A549 (cell line): ENCODE data around the gene TPGS1. TPM values are rescaled to one million over a fixed set of nuclear protein-coding genes. Genes with fewer than 3 reads are reported as not detected.

Source experiments
- ATAC-seq, 2 experiments: fragments of 200-7000 bp in 1 of 2; fragments of >200 bp in 1 of 2; cut with Nextera tagmentation in 1 of 2; cut with Tn5 transposase in 1 of 2; 3 replicates each; pipeline versions ENCODE4 v1.8.0 to v1.9.1; 2018 to 2020; ENCODE audit warnings: mild to moderate bottlenecking in 1 of 2, moderate library complexity in 1 of 2
- CTCF ChIA-PET: fragments of 300-600 bp; sonication (Branson Sonifier 250); formaldehyde crosslinking; extraction: SDS; loops from one replicate; lab custom pipeline; 2021; ENCODE audit warnings: antibody characterized with exemption, inconsistent platforms; lab: Yijun Ruan, JAX
- POLR2A ChIA-PET: fragments of 350-600 bp; formaldehyde crosslinking; extraction: SDS; loops from one replicate; lab custom pipeline; 2021; ENCODE audit warnings: antibody characterized with exemption, inconsistent platforms; lab: Yijun Ruan, JAX
- DNase-seq, 2 experiments: peaks; one replicate each; pipeline versions ENCODE4 v3.0.0 to v3.0.0-alpha.2; 2011 to 2016; ENCODE audit warnings: low read depth in 1 of 2, low spot score in 1 of 2
- FAIRE-seq: peaks from 2 replicates; lab custom pipeline; 2011; peaks lifted over from hg19 to GRCh38; lab: Jason Lieb, UNC
- H3K27ac ChIP-seq, 2 experiments: fragments of >200 bp; sonication (Bioruptor Twin); formaldehyde crosslinking; 3 replicates each; pipeline ENCODE4 v1.5.1; 2016 to 2017
- H3K4me1 ChIP-seq: fragments of >200 bp; sonication (Bioruptor Twin); formaldehyde crosslinking; 3 replicates; pipeline ENCODE4 v1.6.1; 2016
- H3K4me2 ChIP-seq: fragments of >200 bp; sonication (Bioruptor Twin); formaldehyde crosslinking; 3 replicates; pipeline ENCODE4 v1.6.1; 2016
- H3K4me3 ChIP-seq: fragments of >200 bp; sonication (Bioruptor Twin); formaldehyde crosslinking; 3 replicates; pipeline ENCODE4 v1.5.1; 2016
- H3K9me3 ChIP-seq: fragments of >200 bp; sonication (Bioruptor Twin); formaldehyde crosslinking; 3 replicates; pipeline ENCODE4 v1.6.1; 2016
- ATOH8 ChIP-seq: fragments of 250-450 bp; sonication (Bioruptor Pico); IDR thresholded peaks from 2 replicates; pipeline ENCODE4 v1.5.0; 2020; ENCODE audit warnings: low read depth, mild to moderate bottlenecking, moderate library complexity
- BHLHE40 ChIP-seq: IDR thresholded peaks from 2 replicates; pipeline ENCODE4 v1.6.1; 2012; ENCODE audit warnings: low read depth, low read length, inconsistent platforms
- CEBPB ChIP-seq, 2 experiments: fragments of >200 bp in 1 of 2; sonication (Bioruptor Twin) in 1 of 2; formaldehyde crosslinking in 1 of 2; IDR thresholded peaks; 2 replicates each; pipeline ENCODE4 v1.6.1; 2012 to 2016
- EP300 ChIP-seq, 2 experiments: fragments of >200 bp; sonication (Bioruptor Twin); formaldehyde crosslinking; IDR thresholded peaks; 2 replicates in 1 of 2; 3 replicates in 1 of 2; pipeline ENCODE4 v1.6.1; 2016 to 2017
- HDAC2 ChIP-seq: fragments of 200-600 bp; sonication (generic); IDR thresholded peaks from 2 replicates; pipeline ENCODE4 v1.6.1; 2016
- JUN ChIP-seq, 2 experiments: fragments of >200 bp; sonication (Bioruptor Twin); formaldehyde crosslinking; IDR thresholded peaks; 2 replicates in 1 of 2; 3 replicates in 1 of 2; pipeline ENCODE4 v1.6.1; 2016 to 2017
- MYC ChIP-seq: IDR thresholded peaks from 2 replicates; pipeline ENCODE4 v1.6.1; 2012; ENCODE audit warnings: mild to moderate bottlenecking, inconsistent platforms, low read length, improper control_type of control experiment, borderline replicate concordance
- NFE2L2 ChIP-seq: fragments of 150-350 bp; conservative IDR thresholded peaks from 2 replicates; pipeline ENCODE4 v1.6.1; 2014; ENCODE audit warnings: low read length
- PHF8 ChIP-seq: fragments of 200-600 bp; sonication (generic); IDR thresholded peaks from 2 replicates; pipeline ENCODE4 v1.6.1; 2016; ENCODE audit warnings: low read depth, mild to moderate bottlenecking, antibody characterized with exemption, moderate library complexity, borderline replicate concordance
- POLR2A ChIP-seq: IDR thresholded peaks from 2 replicates; pipeline ENCODE4 v1.6.1; 2012; ENCODE audit warnings: mild to moderate bottlenecking, low read length
- RAD21 ChIP-seq, 2 experiments: fragments of >200 bp in 1 of 2; sonication (Bioruptor Twin) in 1 of 2; formaldehyde crosslinking in 1 of 2; IDR thresholded peaks in 1 of 2; conservative IDR thresholded peaks in 1 of 2; 2 replicates in 1 of 2; 3 replicates in 1 of 2; pipeline ENCODE4 v1.6.1; 2012 to 2018; ENCODE audit warnings: inconsistent platforms in 1 of 2
- RCOR1 ChIP-seq: fragments of 150-350 bp; IDR thresholded peaks from 2 replicates; pipeline ENCODE4 v1.6.1; 2014; ENCODE audit warnings: antibody characterized with exemption, low read length, low read depth
- RNF2 ChIP-seq: fragments of 200-600 bp; sonication (generic); IDR thresholded peaks from 2 replicates; pipeline ENCODE4 v1.6.1; 2016; ENCODE audit warnings: low read depth, mild to moderate bottlenecking, antibody characterized with exemption, moderate library complexity, borderline replicate concordance
- SREBF2 ChIP-seq: fragments of 450-650 bp; IDR thresholded peaks from 2 replicates; pipeline ENCODE4 v1.6.1; 2014; ENCODE audit warnings: mild to moderate bottlenecking, moderate library complexity
- ZC3H11A ChIP-seq: fragments of 450-650 bp; IDR thresholded peaks from 2 replicates; pipeline ENCODE4 v1.6.1; 2014; ENCODE audit warnings: antibody characterized with exemption, mild to moderate bottlenecking
- ZNF302 ChIP-seq: fragments of 250-450 bp; sonication (Bioruptor Pico); IDR thresholded peaks from 2 replicates; pipeline ENCODE4 v1.9.0; 2021; ENCODE audit warnings: inconsistent platforms, mild to moderate bottlenecking, moderate library complexity
- ZSCAN20 ChIP-seq: fragments of 250-450 bp; sonication (Bioruptor Pico); IDR thresholded peaks from 2 replicates; pipeline ENCODE4 v1.8.0; 2022; ENCODE audit warnings: mild to moderate bottlenecking, moderate library complexity
- WGBS: methylation state at CpG from one replicate; pipeline ENCODE4 v1.1.6; 2017; ENCODE audit errors: missing lambda C conversion rate; 5-methylcytosine and 5-hydroxymethylcytosine counted together
- polyA plus RNA-seq, 4 experiments: library from polyadenylated mRNA; depleted of rRNA in 3 of 4; stranded (reverse); fragments of >200 nt; fragmentation: RNase III in 1 of 4; extraction: RNeasy Plus Mini Kit Qiagen cat#74134 plus additional on column Dnase treatment in 1 of 4; gene quantifications; 2 replicates in 3 of 4; 3 replicates in 1 of 4; pipeline ENCODE4 v1.2.3, GENCODE V29; 2011 to 2017
- TF ChIP-seq, protein P1 (sequence below): IDR thresholded peaks from 2 replicates; pipeline ENCODE4 v1.6.1; 2012
- TF ChIP-seq, protein P2 (sequence below): fragments of >200 bp; sonication (Bioruptor Twin); formaldehyde crosslinking; IDR thresholded peaks from 2 replicates; pipeline ENCODE4 v1.6.1; 2016
- TF ChIP-seq, protein P3 (sequence below): fragments of 250-450 bp; sonication (Bioruptor Pico); IDR thresholded peaks from 2 replicates; pipeline ENCODE4 v1.5.0; 2021; ENCODE audit warnings: mild to moderate bottlenecking, moderate library complexity, borderline replicate concordance
- TF ChIP-seq, protein P4 (sequence below): fragments of 150-350 bp; IDR thresholded peaks from 2 replicates; pipeline ENCODE4 v1.6.1; 2014; ENCODE audit warnings: low read depth, mild to moderate bottlenecking, low read length
- TF ChIP-seq, protein P5 (sequence below): fragments of >200 bp; sonication (Bioruptor Twin); formaldehyde crosslinking; IDR thresholded peaks from 3 replicates; pipeline ENCODE4 v1.5.1; 2016

TPGS1 gene
- polyA plus RNA-seq, 2 of the 4 experiments (the other 2 are of a cell fraction): 2.7 to 13.1 TPM

DNA sequence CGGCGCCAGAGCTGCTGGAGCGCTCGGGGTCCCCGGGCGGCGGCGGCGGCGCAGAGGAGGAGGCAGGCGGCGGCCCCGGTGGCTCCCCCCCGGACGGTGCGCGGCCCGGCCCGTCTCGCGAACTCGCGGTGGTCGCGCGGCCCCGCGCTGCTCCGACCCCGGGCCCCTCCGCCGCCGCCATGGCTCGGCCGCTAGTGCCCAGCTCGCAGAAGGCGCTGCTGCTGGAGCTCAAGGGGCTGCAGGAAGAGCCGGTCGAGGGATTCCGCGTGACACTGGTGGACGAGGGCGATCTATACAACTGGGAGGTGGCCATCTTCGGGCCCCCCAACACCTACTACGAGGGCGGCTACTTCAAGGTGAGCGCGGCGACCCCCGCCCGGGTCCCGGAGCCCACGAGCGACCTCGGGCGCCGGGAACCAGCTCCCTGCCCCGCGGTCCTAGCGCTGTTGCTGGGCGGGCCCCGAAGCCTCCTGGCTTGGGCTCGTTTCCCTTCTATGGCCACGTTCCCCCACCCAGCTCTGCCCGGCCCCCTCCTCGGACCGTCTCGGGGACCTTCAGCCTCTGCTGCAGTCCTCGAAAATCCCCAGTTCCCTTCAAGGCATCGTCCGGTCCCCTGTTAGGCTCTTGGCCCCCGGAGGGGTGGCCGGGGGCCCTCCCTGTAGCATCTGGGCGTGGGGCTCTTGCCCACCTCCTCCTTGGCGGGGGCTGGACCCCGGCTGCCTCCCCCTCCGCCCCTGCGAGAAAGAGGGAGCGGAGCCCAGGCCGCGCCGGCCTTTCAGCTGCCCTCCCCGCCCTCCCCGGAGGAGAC lies 24.7 kb downstream of the TPGS1 start, which contains the start of gene CDC34:
Gene CDC34 (plus strand): TSS at position 8 of the 808 bp plus-strand sequence. CDS start 172 bp downstream, at position 180.
- WGBS: 0% methylated on average over 7 of the region's 84 CpGs
- DNase-seq (no peak), FAIRE-seq (no peak), ATAC-seq (peak; percentile 23 to 25; a peak in 5 of 6 replicates)
- peak within 1 kb of the TSS; percentile 87 for H3K4me3 ChIP-seq
- peak within 1 kb of the TSS; percentile 96 for H3K4me2 ChIP-seq
- H3K27ac ChIP-seq: peak within 1 kb of the TSS; percentile 98 to 100
- ChIA-PET POLR2A (interaction anchor here (0.6 to 2.0 kb wide), 5 partner anchors 21 to 62 kb away, joined by 3 to 7 read pairs (median 5); partner anchors contain the start of genes BSG and TPGS1), CTCF (interaction anchor here (1.0 to 2.8 kb wide), 15 partner anchors 8 to 54 kb away, joined by 3 to 16 read pairs (median 6); partner anchors contain the start of genes BSG, GZMM and TPGS1)
- peaks cover 34% of the 10 kb centered on the region for H3K4me1 ChIP-seq
- no peaks in the 10 kb centered on the region for H3K9me3 ChIP-seq
- TF ChIP-seq ZNF302 (CRISPR knock-in tag) (no peak), RNF2 (no peak), ZC3H11A (no peak), PHF8 (no peak), RCOR1 (no peak), BHLHE40 (no peak), ATOH8 (no peak), MYC (no peak), JUN (IDR thresholded peaks at IDR 0.05) (0 out of 5 replicates have a peak, but pooled peaks of 1 of the 2 experiments have one; percentile 36), HDAC2 (no peak), POLR2A (peak; percentile 47), ZSCAN20 (CRISPR knock-in tag) (no peak), SREBF2 (no peak)
- TF ChIP-seq, protein P1, sequence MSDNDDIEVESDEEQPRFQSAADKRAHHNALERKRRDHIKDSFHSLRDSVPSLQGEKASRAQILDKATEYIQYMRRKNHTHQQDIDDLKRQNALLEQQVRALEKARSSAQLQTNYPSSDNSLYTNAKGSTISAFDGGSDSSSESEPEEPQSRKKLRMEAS: no peak
- TF ChIP-seq, protein P2, sequence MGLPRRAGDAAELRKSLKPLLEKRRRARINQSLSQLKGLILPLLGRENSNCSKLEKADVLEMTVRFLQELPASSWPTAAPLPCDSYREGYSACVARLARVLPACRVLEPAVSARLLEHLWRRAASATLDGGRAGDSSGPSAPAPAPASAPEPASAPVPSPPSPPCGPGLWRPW: no peak
- TF ChIP-seq, protein P3, sequence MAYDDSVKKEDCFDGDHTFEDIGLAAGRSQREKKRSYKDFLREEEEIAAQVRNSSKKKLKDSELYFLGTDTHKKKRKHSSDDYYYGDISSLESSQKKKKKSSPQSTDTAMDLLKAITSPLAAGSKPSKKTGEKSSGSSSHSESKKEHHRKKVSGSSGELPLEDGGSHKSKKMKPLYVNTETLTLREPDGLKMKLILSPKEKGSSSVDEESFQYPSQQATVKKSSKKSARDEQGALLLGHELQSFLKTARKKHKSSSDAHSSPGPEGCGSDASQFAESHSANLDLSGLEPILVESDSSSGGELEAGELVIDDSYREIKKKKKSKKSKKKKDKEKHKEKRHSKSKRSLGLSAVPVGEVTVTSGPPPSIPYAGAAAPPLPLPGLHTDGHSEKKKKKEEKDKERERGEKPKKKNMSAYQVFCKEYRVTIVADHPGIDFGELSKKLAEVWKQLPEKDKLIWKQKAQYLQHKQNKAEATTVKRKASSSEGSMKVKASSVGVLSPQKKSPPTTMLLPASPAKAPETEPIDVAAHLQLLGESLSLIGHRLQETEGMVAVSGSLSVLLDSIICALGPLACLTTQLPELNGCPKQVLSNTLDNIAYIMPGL (CRISPR knock-in tag): no peak

GRCh38 chr19:532561-533363 lies 25.5 kb downstream of the TPGS1 start:
- ATAC-seq: peak; percentile 36 to 54; a peak in 5 of 6 replicates
- FAIRE-seq: no peak
- H3K4me1 ChIP-seq: peaks cover 34% of the 10 kb centered on the region
- H3K9me3 ChIP-seq: no peaks in the 10 kb centered on the region
- peak overlapping the region; percentile 96 for H3K4me2 ChIP-seq
- WGBS: under 1% methylated on average over 20 of the region's 47 CpGs
- ChIA-PET CTCF (interaction anchor here (1.0 to 2.8 kb wide), 16 partner anchors 8 to 91 kb away, joined by 3 to 16 read pairs (median 6); partner anchors contain the start of genes BSG, GZMM and TPGS1), POLR2A (interaction anchor here (0.6 to 2.0 kb wide), 3 partner anchors 26 to 63 kb away, joined by 5 to 7 read pairs (median 6); partner anchors contain the start of genes BSG and TPGS1)
- peak; percentile 38 to 63 for DNase-seq
- H3K4me3 ChIP-seq: peak overlapping the region; percentile 87
- peak overlapping the region; percentile 98 to 100 for H3K27ac ChIP-seq
- TF ChIP-seq CEBPB (IDR thresholded peaks at IDR 0.05) (no peak), RAD21 (conservative IDR thresholded peaks at IDR 0.05 in 1 of 2, IDR thresholded peaks at IDR 0.05 in 1 of 2) (peak; percentile 6 to 33; a peak in 1 of 5 replicates), EP300 (IDR thresholded peaks at IDR 0.05) (no peak), NFE2L2 (no peak)
- TF ChIP-seq, protein P4, sequence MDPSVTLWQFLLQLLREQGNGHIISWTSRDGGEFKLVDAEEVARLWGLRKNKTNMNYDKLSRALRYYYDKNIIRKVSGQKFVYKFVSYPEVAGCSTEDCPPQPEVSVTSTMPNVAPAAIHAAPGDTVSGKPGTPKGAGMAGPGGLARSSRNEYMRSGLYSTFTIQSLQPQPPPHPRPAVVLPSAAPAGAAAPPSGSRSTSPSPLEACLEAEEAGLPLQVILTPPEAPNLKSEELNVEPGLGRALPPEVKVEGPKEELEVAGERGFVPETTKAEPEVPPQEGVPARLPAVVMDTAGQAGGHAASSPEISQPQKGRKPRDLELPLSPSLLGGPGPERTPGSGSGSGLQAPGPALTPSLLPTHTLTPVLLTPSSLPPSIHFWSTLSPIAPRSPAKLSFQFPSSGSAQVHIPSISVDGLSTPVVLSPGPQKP: no peak
- TF ChIP-seq, protein P1: no peak
- TF ChIP-seq, protein P5, sequence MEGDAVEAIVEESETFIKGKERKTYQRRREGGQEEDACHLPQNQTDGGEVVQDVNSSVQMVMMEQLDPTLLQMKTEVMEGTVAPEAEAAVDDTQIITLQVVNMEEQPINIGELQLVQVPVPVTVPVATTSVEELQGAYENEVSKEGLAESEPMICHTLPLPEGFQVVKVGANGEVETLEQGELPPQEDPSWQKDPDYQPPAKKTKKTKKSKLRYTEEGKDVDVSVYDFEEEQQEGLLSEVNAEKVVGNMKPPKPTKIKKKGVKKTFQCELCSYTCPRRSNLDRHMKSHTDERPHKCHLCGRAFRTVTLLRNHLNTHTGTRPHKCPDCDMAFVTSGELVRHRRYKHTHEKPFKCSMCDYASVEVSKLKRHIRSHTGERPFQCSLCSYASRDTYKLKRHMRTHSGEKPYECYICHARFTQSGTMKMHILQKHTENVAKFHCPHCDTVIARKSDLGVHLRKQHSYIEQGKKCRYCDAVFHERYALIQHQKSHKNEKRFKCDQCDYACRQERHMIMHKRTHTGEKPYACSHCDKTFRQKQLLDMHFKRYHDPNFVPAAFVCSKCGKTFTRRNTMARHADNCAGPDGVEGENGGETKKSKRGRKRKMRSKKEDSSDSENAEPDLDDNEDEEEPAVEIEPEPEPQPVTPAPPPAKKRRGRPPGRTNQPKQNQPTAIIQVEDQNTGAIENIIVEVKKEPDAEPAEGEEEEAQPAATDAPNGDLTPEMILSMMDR: peak; percentile 35
